Tibial artery (tissue), 4 donors: Measurements from ENCODE around the gene DMD.

Experiments used
- DNase-seq, 2 donors: peaks; one replicate each; pipeline ENCODE4 v3.0.0-alpha.2; 2019
- H3K27ac ChIP-seq, 2 donors: fragments of 200-600 bp; sonication (generic) in 1 of 2; 1 replicate in 1 of 2; 2 replicates in 1 of 2; pipeline ENCODE4 v1.5.1; 2018 to 2019; ENCODE audit warnings: mild to moderate bottlenecking in 1 of 2
- H3K27me3 ChIP-seq, 2 donors: fragments of 200-600 bp; sonication (generic) in 1 of 2; one replicate each; pipeline versions ENCODE4 v1.5.1 to v1.6.0; 2016 to 2019
- H3K36me3 ChIP-seq, 3 donors: fragments of 200-600 bp; sonication (generic) in 2 of 3; one replicate each; pipeline ENCODE4 v1.5.1; 2016 to 2019; ENCODE audit warnings: mild to moderate bottlenecking in 2 of 3
- H3K4me1 ChIP-seq, 4 donors: fragments of 200-600 bp; sonication (generic) in 2 of 4; 1 replicate in 3 of 4; 2 replicates in 1 of 4; pipeline ENCODE4 v1.5.1; 2016 to 2019
- H3K4me3 ChIP-seq, 2 donors: fragments of 200-600 bp; sonication (generic) in 1 of 2; 1 replicate in 1 of 2; 2 replicates in 1 of 2; pipeline ENCODE4 v1.5.1; 2018 to 2019; ENCODE audit warnings: mild to moderate bottlenecking in 2 of 2
- H3K9me3 ChIP-seq, 3 donors: fragments of 200-600 bp; sonication (generic) in 1 of 3; one replicate each; pipeline ENCODE4 v1.5.1; 2016 to 2019
- CTCF ChIP-seq, 2 experiments: fragments of 200-600 bp in 1 of 2; fragments of 450-650 bp in 1 of 2; IDR thresholded peaks; one replicate each; pipeline ENCODE4 v1.5.1; 2017 to 2019; ENCODE audit warnings: antibody characterized with exemption in 2 of 2, mild to moderate bottlenecking in 1 of 2, moderate library complexity in 1 of 2
- intact Hi-C: fragments of 100-400 bp; cut with DNase I; formaldehyde crosslinking; loops from one replicate; pipeline ENCODE4 v1.15.0; 2023; ENCODE audit warnings: low total_unique reads

The DMD gene

GRCh38 chrX:31580726-31581125 lies 1630.6 kb downstream of the DMD start:
- no peak overlapping the region for H3K27ac ChIP-seq
- no peaks in the 10 kb centered on the region for H3K4me1 ChIP-seq
- no peaks in the 10 kb centered on the region for H3K9me3 ChIP-seq
- no peak for DNase-seq
- H3K36me3 ChIP-seq, result no peaks in the 10 kb centered on the region
- no peak for TF ChIP-seq CTCF (IDR thresholded peaks at IDR 0.05)
- intact Hi-C loops, result no loop called here
- H3K4me3 ChIP-seq, result no peak overlapping the region
- H3K27me3 ChIP-seq, result no peaks in the 10 kb centered on the region

- Histone ChIP-seq H3K4me3 (no peak overlapping the region), H3K36me3 (no peaks in the 10 kb centered on the region), H3K27me3 (no peaks in the 10 kb centered on the region), H3K4me1 (no peaks in the 10 kb centered on the region), H3K9me3 (no peaks in the 10 kb centered on the region), H3K27ac (no peak overlapping the region)
- intact Hi-C loops, result no loop called here
- DNase-seq, result no peak
- no peak for TF ChIP-seq CTCF (IDR thresholded peaks at IDR 0.05)
These were observed 1631.1 kb downstream of the DMD start for GRCh38 chrX:31580227-31580626.

GRCh38 chrX:31572360-31572759 lies 1639.0 kb downstream of the DMD start:
- no peaks in the 10 kb centered on the region for H3K36me3 ChIP-seq
- no peaks in the 10 kb centered on the region for H3K4me1 ChIP-seq
- intact Hi-C loops, result no loop called here
- DNase-seq, result no peak
- no peak overlapping the region for H3K4me3 ChIP-seq
- H3K9me3 ChIP-seq, result no peaks in the 10 kb centered on the region
- no peaks in the 10 kb centered on the region for H3K27me3 ChIP-seq
- TF ChIP-seq CTCF (IDR thresholded peaks at IDR 0.05), result no peak
- no peak overlapping the region for H3K27ac ChIP-seq

- no peak for DNase-seq
- Histone ChIP-seq H3K4me1 (no peaks in the 10 kb centered on the region), H3K27me3 (no peaks in the 10 kb centered on the region), H3K4me3 (no peak overlapping the region), H3K36me3 (no peaks in the 10 kb centered on the region), H3K27ac (no peak overlapping the region), H3K9me3 (no peaks in the 10 kb centered on the region)
- no peak for TF ChIP-seq CTCF (IDR thresholded peaks at IDR 0.05)
- intact Hi-C loops, result no loop called here
These were observed 1640.7 kb downstream of the DMD start for GRCh38 chrX:31570658-31571057.

- Histone ChIP-seq H3K4me3 (no peak overlapping the region), H3K9me3 (no peaks in the 10 kb centered on the region), H3K27ac (no peak overlapping the region), H3K27me3 (no peaks in the 10 kb centered on the region), H3K36me3 (no peaks in the 10 kb centered on the region), H3K4me1 (no peaks in the 10 kb centered on the region)
- intact Hi-C loops, result no loop called here
- no peak for DNase-seq
- no peak for TF ChIP-seq CTCF (IDR thresholded peaks at IDR 0.05)
These were observed 1647.6 kb downstream of the DMD start for GRCh38 chrX:31563792-31564191.

- no peaks in the 10 kb centered on the region for H3K9me3 ChIP-seq
- TF ChIP-seq CTCF (IDR thresholded peaks at IDR 0.05), result no peak
- DNase-seq, result no peak
- no peaks in the 10 kb centered on the region for H3K36me3 ChIP-seq
- H3K4me3 ChIP-seq, result no peak overlapping the region
- intact Hi-C loops, result no loop called here
- no peak overlapping the region for H3K27ac ChIP-seq
- no peaks in the 10 kb centered on the region for H3K27me3 ChIP-seq
- H3K4me1 ChIP-seq, result no peaks in the 10 kb centered on the region
These were observed 1655.8 kb downstream of the DMD start for GRCh38 chrX:31555506-31555905.
